GM18907 (cell line): ENCODE measurements around the gene ANKMY2.
"Not testable (repeated sequence)": the region's sequence is repeated elsewhere in the genome, so short reads cannot be mapped to it uniquely, and the experiment has no call there.

Experiments used
- ATAC-seq: cut with Tn5 transposase; IDR thresholded peaks from one replicate; pipeline ENCODE4 v1.9.1; 2021; ENCODE audit warnings: mild to moderate bottlenecking, moderate library complexity; ENCODE audit not compliant: unreplicated experiment

The ANKMY2 gene

DNA sequence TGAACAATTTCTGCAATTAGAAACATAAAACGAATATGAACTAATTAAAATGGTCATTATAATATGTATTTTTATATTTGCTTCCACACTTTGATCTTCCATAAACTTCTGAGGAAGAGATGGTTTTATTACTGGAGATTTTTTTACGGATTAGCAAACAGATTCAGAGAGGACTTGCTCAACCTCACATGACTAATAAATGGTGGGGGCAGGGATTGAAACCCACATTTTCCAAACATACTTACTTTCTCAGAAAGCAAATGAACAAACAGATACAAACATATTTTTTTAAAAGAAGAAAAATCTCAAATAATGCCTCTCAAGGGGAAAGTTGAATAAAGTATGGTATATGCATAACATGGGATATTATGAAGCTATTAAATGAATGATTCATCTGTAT lies 18.3 kb downstream of the ANKMY2 start:
- ATAC-seq = no peak

GRCh38 chr7:16626388-16626787 lies 19.2 kb downstream of the ANKMY2 start:
- no peak for ATAC-seq

DNA sequence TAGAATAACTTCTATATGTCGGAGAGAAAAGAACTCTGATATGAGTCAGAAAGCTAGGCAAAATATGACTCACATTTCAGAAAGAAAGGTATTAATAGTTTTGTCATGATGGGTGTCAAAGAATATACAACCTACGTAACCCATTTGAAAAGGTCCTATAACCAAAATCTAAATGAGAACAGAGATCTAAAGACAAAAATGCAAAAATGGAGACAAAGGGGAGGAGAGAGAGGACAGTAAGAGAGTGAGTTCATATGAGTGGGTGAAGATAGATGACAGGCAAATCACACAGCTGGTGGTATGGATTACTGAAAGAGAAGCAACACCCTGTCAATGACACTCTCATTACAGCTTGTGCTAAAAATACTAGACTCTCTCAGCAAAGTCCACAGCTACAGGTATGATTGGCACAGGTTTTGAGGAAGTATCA lies 25.6 kb downstream of the ANKMY2 start:
- peak; percentile 85 for ATAC-seq

DNA sequence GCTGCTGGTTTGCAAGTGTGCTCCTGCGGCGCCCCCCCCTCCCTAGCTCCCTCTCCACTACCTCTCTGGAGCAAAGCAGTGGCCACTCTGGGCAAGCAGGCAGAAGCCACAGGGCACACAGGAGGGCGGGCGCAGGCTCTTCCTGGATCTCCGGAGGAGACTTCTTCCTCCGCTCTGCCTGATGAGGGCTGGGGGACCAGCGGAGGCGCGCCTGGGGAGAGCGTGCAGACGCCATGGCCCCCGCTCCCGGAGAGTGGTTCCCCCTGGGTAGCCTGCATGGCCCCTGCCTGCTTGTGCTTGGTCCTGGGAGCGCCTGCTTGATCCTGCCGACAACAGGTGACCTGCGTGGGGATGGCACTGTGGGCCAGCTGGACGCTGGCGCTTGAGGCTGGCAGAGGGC lies 29.0 kb downstream of the ANKMY2 start:
- no peak for ATAC-seq

DNA sequence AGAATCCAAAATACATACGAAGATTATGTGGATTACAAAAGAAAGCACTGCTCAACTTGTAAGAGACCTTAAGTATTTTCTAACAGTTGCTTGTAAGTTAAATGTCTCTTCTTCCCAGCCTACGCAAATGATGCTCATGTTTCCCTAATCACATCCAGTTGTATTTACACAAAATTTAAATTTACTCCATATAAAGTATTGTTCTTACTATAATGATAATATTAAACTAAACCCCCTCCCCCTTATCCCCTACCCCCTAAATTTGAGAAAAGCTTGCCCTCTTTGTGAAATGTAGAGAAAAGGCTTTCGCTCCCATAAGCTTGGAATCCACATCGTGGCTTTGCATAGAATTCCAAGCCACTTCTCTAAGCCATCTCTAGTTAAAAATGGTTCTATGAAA lies 29.4 kb downstream of the ANKMY2 start:
- ATAC-seq = no peak

DNA sequence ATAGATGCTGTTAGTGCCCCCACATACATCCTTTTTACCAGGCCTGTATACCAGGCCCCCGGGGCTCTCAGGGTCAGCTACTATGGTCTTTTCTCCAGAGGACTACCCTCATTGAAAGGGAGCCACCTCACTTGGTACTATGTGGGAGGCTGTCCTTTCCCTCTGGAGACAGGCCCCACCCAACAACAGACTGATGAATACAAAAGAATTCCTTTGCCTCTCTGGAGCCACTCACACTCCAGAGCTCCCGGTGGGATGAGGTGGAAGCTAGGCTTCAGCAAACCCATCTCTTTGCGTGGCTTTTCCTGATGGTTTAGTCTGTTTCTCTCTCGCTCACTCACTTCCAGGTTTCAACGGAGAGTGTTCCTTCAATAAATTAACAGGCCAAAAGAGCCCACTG lies 30.3 kb downstream of the ANKMY2 start:
- no peak for ATAC-seq

GRCh38 chr7:16611711-16612110 lies 33.8 kb downstream of the ANKMY2 start:
- ATAC-seq = no peak

DNA sequence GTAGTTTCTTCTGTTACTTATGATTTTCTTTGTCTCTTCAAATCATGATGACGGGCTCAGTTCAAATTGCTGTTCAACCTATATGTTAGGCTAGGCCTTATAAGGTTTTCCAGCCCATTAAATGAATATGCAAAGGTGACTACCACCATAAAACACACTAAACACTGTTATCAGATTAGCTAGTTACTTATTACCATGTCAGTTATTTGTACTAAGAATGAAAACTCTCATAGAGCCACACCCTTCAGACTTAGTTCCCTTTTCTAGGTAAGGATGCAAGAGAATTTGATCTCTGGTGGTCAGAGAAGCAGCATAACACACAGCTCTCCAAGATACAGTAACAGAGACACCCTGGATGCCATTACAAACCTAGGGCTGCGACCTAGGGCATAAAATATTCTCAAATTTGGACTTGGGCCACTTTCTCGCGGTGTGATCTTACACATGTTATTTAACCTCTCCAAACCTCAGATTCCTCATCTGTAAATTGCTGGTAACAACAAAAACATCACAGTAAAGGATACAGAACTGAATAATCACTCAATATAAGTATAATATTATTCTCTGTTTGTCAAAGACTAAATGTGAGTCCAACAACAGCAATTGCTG lies 35.6 kb downstream of the ANKMY2 start:
- ATAC-seq = peak; percentile 97

DNA sequence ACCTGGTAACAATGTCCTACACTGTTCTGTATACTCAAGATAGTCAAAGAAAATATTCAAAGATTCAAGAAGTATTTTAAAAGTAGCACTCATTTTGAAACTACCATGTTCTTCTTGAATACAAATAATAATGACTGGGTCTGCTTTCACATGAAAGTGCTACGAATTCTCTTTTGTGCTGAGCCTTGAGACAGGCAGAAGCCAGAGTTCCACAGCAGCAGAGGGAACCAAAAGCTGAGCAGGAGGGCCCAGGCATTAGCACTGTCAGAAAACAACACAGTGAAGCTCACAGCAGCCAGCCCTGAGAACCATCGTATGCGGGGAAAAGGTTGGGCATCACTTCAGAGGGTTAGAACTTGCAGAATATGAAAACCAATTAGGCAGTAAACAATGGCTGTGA lies 38.9 kb downstream of the ANKMY2 start:
- no peak for ATAC-seq

DNA sequence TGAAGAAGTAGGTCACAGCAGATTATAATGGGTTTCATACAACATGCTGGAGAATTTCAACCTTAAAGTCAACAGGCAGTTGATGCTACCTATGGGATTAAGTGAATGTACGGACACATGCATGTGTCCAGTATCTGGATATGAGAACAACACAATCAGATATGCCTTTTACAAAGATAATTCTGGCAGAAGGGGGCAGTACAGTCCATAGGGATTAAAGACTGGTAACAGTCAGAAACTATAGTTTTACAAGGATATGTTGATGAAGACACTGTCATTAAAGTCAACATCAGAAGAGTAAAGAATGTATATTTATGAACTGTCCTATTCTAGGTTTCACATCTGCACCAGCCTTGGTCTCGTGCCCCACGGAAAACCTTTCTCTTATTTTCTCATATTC lies 41.5 kb downstream of the ANKMY2 start:
- no peak for ATAC-seq

- ATAC-seq = no peak
These were observed 41.9 kb downstream of the ANKMY2 start for GRCh38 chr7:16603633-16604032.

GRCh38 chr7:16599860-16600259 lies 45.7 kb downstream of the ANKMY2 start:
- no peak for ATAC-seq

DNA sequence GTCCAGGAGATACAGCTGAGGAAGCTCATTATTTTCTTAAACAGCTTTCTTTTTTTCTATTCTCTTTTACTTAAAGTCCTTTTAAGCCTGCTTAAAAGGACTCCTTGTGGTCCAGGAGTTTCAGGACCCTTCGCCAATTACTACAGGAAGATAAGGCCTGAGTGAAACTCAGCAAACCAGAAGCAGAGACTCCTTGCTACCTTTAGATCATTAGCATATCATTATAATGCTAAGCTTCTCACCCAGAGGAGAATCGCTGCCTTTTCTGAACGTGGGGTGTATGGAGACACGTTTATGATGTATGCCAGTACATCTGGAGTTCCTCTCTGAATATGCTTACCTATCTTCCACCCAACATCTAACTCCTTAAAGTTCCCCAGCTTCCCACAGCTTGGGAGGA lies 47.5 kb downstream of the ANKMY2 start:
- ATAC-seq = no peak

GRCh38 chr7:16595596-16595995 lies 50.0 kb downstream of the ANKMY2 start:
- not testable (repeated sequence) for ATAC-seq

GRCh38 chr7:16594676-16595075 lies 50.9 kb downstream of the ANKMY2 start:
- ATAC-seq = no peak

- ATAC-seq = no peak
These were observed 51.5 kb downstream of the ANKMY2 start for GRCh38 chr7:16594061-16594460.

- ATAC-seq = no peak
These were observed 53.2 kb downstream of the ANKMY2 start for GRCh38 chr7:16592395-16592794.

GRCh38 chr7:16590424-16590823 lies 55.1 kb downstream of the ANKMY2 start:
- ATAC-seq = no peak

DNA sequence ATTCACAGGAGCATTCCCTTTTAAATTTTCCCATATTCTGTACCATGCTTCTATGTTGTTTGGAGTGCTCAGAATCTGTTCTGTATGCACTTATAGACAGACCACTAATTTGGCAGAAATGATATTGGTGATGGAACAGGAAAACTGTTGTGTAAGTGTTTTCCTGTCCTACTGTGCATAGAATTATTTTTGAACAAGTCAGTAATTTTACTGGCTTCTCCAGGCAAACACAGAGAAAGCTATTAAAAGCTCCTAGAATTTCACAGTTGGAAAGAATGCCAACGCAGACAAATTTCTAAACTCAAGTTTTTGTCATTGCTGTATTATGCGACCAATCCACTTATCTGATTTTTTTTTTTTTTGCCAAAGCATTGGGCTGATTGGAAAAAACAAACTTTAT lies 55.7 kb downstream of the ANKMY2 start:
- no peak for ATAC-seq

- no peak for ATAC-seq
These were observed 57.8 kb downstream of the ANKMY2 start for GRCh38 chr7:16587790-16588189.

GRCh38 chr7:16587129-16587528 lies 58.4 kb downstream of the ANKMY2 start:
- ATAC-seq = no peak

DNA sequence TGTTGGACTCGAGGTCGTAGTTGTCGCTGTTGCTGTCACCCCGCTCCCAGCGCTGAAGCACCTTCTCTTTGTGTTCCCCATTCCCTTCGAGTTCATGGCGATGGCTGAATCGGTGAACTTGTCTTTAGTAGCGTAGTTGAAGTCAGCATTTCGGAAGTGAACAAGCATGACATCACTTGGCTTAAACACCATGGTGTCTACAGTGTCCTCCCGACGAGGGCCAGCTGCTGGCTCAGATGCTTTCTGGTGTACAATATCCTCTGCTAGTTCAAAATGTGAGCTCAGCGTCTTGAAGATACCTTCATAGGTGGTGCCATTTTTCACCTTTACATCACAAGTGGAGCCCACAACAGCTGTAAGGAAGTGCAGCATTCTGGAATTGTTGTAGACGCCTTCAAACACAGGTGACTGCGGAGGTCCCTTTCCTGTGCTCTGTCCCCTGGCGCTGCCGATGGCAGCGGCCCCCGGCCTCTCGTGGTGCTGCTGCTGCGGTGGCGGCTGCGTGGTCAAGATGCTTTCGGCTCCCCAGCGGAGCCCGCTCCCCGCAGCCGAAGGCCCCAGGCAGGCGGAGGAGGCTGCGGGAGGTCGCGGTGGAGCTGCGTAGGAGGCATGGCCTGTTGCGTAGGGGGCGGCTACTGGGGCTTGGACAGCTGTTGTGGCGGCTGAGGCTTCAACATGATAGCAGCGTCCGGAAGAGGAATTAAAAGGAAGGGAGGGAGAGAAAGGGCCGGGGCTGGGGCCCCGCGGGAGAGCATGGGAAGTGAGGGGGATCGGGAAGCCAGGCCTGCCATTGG lies 59.3 kb downstream of the ANKMY2 start:
- no peak for ATAC-seq

DNA sequence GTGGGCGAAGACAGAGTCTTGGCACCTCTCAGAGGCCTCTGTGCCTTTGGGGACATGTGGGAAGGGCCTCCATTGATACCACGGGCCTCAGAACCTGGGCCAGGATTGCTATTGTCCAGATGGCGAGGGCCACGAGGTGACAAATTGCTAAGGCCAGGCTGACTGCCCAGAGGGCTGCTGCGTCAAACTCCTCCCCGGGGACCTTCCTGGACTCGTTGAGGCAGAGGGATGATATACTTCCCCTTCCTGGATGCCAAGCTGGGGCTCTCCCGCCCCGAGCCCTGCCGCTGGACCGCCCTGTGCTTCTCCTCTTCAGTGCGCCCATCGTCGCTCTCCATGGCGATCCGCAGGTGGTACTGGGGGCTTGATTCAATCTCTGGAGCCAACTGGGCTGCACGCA lies 60.0 kb downstream of the ANKMY2 start:
- ATAC-seq = no peak
